Stimulated activated naive CD4-positive, alpha-beta T cell treated with Interleukin-2 at 50 U/mL for 16 hours (primary cell): Measurements from ENCODE around the gene HMGCL.
"Not testable (repeated sequence)": the region's sequence is repeated elsewhere in the genome, so short reads cannot be mapped to it uniquely, and the experiment has no call there.

Source experiments
- DNase-seq: peaks from one replicate; lab custom pipeline; 2025; lab: John Stamatoyannopoulos, UW

The HMGCL gene

DNA sequence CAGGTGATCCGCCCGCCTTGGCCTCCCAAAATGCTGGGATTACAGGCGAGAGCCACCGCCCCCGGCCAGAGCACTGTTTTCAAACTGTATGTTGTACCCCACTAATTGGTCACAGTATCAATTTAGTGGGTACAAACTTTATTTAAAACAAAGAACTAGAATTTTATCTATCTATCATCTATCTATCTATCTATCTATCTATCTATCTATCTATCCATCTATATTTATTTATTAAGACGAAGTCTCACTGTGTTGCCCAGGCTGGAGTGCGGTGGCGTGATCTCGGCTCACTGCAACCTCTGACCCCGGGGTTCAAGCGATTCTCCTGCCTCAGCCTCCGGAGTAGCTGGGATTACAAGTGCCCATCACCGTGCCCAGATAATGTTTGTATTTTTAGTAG lies 1.4 kb upstream of the HMGCL start:
- not testable (repeated sequence) for DNase-seq

DNA sequence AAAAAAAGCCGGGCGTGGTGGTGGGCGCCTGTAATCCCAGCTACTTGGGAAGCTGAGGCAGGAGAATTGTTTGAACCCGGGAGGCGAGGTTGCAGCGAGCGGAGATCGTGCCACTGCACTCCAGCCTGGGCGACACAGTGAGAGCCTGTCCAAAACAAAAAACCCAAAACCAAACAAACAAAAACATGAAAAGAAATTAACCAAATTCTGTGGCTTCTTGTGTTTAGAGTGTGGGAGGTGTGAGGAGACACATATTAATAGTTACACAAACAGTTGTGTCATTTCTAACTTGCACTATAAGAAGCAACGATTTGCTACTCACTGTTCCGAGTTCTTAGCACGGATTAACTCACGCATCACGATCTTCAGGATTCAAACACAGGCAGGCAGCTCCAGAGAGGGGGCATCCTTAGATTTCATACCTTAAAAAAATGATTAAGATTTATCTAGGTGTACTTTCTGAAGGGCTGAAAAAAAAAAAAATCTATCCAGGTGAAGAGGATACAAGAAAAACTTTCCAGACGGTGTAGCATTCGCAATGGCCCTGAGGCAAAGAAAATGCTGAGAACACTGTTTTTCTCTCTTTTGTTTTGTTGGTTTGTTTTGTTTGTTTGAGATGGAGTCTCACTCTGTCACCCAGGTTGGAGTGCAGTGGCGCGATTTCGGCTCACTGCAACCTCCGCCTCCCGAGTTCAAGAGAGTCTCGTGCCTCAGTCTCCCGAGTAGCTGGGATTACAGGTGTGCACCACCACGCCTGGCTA lies 713 bp upstream of the HMGCL start:
- DNase-seq, result peak; percentile 15

DNA sequence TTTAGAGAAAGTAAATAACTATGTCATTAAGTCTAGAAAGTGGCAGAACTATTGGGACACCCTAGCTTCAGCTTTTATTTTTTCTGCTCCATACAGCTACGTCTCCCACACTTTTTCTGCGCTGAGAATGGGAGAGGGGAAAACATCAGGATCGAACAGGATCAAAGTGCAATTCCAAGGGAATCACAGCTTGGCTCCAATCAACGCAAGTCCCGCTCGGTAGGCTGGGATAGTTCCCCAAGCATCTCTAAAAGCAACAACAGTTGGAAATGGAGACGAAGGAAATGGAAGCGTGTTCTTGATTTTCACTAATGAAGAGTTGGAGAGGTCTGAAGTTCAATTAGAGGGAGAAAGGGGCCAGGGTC lies 536 bp downstream of the HMGCL start:
- no peak for DNase-seq

DNA sequence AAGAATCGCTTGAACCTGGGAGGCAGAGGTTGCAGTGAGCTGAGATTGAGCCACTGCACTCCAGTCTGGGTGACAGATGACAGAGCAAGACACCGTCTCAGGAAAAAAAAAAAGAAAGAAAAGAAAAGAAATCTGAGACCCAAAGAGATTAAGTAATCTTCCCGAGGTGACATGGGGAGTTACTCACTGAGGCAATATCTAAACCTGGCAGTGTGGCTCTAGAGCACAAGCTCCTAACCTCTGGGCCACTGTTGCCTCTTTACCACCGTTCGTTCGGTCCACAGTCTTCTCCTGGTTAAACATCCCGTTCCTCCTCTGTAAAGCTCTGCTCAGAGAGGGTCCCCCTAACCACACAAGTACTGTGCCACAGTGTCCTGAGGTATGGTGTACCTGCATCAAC lies 1.5 kb downstream of the HMGCL start:
- no peak for DNase-seq

DNA sequence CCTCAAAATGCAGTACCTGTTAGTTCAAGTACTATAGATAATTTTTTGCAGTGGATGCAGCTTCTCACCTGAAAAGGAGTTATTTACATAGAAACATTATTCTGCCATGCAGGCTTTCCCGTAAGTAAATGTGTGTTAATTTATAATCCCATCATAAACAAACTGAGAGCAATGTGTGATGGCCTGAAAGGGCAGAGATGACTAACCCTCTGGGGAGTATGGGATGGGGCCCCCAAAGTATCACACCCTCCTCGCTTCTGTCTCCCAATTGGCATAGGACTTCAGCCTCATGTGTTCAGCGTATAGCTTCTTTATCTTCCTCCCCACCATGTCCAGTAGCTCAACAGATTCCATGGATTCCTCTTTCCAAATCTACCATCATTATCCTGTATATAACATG lies 7.6 kb downstream of the HMGCL start:
- DNase-seq, result no peak

DNA sequence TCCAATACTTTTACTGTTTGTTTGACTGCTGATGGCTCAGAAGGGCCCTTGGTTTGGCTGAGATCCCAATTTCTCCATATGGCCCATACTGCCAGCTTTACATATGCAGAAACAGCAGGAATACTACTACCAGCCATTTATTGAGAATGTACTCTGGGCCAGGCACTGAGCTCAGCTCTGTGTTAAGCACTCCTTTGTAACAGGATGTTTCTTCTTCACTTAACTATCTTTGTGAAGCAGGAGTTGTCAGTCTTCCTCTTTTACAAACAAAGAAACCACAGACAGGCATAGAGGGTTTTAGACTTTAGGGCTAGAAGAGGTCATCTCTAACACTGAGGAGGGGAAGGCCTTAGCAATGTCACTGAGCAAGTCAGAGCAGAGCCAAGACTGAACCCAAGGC lies 8.3 kb downstream of the HMGCL start:
- no peak for DNase-seq

DNA sequence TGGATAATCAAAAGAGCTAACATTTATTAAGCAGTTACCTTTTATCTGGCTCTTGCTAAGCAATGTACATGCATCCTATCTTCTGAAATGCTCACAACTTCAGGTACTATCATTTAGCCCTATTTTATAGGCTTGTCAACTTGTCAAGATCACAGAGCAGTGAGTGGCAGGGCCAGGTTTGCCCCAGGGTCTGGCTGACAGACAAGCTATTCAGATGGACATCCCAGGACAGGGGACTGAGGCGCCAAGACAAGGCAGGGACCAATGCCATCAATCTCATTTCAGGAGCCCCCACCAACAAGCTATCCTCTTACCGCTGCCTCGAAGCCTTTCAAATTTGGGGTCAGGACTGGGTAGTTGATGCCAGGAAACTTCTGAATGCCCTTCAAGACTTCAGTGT lies 8.9 kb downstream of the HMGCL start:
- DNase-seq, result no peak

DNA sequence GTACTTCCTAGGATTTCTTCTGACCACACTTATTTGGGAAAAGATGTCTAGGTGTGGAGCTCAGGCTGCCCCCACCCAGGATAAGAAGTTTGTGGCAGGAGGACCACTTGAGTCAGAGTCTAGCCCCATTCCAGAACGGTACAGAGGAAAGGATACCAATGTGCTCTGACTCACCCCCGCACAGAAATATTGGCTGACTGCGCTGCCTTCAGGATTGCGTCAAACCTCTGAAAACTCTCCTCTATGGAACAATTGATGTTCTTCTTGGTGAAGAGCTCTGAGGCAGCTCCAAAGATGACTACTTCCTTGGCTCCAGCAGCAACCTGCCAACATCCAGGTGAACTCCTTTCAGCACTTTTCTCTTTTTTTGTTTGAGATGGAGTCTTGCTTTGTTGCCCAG lies 11.2 kb downstream of the HMGCL start:
- no peak for DNase-seq

DNA sequence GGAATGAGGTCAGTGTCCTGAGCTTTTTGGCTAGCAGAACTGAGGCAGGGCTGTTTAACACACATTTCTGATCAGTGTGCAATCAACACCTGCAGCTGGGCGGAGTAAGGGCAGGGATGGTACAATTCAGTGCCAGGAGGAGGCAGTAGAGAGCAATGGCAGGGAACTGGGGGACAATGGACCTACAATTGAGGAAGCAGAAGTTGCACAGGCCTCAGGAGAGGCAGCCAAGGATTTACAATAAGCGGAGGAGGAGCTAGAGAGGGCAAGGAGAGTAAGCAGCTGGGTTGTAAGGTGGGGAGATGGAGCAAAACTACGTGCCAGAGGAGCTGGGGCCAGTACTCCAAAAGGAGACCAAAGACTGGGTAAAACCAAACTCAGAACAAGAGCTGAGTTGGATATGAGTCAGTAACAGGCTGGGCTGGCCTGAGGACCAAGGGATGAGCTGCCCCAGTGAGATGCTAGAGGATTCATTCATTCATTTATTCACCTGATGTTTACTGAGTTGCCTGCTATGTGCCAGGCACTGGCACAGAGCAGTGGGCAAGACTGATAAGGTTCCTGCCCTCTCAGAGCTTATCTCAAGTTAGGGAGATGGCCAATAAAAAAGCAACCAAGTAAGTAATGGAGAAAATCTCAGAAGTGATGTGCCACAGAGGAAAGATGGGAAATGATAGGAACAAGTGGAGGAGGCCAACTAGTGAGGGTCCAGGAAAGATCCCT lies 14.2 kb downstream of the HMGCL start:
- DNase-seq, result peak; percentile 45

DNA sequence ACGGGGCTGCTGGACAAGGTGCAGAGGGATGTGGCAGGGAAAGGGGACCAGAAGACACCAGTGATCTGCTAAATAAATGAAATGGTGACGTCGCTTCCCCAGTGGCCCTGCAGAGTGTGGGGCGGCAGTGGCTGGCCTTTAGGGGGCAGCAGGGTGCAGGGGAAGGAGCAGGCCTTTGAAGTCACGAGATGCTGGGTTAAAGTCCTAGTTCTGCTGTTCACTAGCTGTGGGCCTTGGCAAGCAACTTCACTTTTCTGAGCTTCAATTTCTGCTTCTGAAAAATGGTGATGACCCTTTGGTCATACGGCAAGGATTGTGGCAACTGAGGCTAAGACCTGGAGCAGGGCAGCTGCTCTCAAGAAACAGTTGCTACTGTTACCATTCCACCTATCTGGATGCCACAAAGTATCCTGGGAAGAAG lies 15.5 kb downstream of the HMGCL start:
- DNase-seq, result peak; percentile 78

DNA sequence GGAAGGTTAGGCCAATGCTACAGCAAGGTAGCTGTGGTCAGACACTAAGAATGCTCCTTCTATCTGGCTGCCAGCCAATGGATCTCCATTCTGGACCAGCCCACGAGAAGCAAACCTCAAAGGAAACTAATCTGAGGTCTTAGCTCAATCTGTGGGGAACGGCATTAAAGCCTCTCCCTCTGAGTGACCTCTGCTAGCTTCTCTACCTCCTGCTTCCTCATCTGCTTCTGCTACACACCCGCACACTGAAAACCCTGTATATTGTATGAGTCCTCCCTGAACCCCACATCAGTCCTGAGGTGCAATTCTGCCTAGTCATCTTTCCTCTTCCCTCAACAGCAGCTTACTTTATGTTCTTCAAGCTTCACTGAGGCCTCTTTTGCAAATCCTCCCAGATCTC lies 17.8 kb downstream of the HMGCL start:
- DNase-seq, result no peak

DNA sequence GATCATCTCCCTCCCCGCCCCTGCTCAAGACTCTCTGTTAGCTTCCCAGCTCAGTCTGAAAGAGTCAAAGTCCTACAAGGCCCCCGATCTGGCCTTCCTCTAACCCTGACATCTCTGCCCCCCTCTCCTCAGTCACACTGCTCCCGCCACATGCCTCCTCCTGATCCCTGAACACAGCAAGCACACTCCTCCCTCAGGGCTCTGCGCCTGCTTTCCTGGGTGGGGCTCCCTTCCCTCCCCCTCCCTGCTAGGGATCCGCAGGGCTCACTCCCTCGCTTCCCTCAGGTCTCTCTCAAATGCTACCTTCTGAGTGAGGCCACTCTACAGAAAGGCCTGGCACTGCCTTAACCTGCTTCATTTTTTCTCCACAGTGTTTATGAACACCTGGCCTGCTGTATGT lies 18.9 kb downstream of the HMGCL start:
- DNase-seq, result no peak

DNA sequence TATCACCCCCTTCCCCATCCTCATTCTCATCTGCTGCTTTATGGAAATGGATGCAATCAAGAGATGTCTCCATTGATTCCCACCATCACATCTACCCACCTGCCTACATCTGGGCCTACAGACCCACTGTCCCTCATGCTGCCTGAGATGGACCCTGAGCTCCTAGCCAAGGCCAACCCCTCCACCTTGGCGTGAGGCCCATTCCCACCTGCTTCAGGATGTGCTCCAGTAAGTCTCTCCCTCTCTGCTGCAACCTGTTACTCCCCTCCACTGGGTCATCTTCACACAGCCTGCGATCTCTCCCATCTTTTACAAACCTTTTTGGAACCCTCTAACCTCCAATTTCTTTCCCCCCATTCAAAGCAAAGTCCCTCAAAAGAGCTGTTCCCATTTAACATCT lies 20.2 kb downstream of the HMGCL start:
- no peak for DNase-seq

DNA sequence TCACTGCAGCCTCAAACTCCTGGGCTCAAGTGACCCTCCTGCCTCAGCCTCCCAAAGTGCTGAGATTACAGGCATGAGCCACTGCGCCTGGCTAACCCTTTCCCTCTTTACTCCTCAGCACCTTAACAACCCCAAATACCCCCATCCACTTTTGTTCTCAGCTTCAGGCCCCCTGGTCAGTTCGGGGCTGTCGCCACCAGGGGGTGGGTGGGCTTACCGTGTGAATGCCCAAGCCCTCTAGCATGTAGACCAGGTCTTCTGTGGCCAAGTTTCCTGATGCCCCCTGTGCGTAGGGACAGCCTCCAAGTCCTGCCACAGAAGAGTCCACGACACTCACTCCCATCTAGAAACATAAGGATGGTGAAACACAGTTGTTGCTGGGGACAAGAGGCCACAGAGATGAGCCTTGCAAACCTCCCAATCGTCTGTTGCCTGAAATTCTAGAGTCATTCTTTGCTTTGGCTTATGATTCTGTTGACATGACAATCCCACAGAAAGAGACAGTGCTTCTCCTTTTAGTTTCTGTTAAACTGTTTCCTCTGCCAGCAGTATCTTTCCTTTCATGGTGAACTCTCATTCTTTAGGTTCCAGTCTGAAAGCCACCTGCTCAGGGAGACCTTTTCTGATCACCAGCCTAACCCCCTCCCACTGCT lies 20.9 kb downstream of the HMGCL start:
- no peak for DNase-seq

DNA sequence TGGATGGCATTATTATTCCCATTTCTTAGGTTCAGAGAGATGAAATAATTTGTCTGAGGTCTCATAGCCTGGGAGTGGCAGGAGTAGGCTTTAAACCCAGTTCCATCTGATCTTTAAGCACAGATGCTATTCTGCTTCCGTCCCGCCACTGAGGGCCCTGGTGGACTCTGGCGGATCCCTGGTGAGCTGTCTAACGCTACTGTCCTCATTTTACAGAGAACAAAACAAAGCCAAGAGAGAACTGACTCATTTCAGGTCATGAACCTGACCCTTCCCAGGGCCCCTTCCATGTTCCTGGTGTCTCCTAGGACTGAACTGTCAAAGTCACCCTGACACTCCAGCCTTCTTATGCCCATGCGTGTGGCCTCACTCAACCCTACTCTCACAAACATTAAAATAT lies 21.6 kb downstream of the HMGCL start:
- DNase-seq, result no peak

DNA sequence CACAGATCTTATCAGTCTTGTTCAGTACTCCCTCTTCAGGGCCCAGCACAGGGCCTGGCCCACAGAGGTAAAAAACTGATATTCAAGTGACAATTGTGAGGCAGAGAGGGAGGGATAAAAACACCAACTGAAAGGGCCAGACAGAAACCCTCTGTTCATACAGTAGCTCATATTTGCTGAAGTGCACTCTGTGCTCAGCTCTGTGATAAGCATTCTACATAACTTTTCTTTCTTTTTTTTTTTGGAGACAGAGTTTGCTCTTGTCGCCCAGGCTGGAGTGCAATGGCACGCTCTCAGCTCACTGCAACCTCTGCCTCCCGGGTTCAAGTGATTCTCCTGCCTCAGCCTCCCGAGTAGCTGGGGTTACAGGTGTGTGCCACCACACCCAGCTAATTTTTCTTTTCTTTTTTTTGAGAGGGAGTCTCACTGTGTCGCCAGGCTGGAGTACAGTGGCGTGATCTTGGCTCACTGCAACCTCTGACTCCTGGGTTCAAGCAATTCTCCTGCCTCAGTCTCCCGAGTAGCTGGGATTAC lies 22.4 kb downstream of the HMGCL start:
- DNase-seq, result not testable (repeated sequence)

DNA sequence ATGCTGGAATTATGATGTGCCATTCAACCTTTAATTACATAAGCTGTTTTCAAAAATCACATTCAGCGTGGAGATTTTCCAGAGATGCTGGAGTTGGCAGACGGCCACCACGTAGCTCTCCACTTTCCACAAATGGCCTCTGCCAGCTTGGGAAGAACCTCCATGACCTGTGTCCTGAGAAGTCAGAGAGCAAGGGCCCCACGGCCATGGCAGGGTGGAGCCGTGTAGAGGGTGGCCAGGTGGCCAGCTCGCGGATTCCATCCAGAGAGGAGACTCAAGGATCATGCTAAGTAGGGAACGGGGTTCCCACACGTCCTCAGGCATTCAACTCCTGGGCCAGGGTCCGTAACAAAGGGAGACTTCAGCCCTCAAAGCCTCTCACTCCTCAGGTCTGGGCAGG lies 23.4 kb downstream of the HMGCL start:
- DNase-seq, result no peak

DNA sequence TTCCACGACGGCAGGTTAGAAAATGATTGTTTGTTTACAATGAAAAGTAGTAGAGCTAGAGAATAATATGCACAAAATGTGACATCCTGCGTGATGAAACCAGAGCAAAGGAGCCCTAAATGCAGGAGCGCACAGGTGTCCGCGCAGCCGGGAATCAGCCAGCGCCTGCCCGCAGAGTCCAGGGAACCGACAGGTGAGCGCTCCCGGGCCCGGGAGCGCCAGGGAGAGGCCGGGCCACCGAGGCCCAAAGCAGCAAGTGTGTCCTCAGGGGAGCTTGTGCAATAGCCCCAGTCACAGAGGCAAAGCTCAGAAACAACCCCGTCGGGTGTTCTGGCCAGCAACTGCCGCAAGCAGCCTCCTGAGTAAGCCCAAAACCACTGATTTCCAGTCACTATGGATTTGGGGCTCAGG lies 23.9 kb downstream of the HMGCL start:
- DNase-seq, result no peak

DNA sequence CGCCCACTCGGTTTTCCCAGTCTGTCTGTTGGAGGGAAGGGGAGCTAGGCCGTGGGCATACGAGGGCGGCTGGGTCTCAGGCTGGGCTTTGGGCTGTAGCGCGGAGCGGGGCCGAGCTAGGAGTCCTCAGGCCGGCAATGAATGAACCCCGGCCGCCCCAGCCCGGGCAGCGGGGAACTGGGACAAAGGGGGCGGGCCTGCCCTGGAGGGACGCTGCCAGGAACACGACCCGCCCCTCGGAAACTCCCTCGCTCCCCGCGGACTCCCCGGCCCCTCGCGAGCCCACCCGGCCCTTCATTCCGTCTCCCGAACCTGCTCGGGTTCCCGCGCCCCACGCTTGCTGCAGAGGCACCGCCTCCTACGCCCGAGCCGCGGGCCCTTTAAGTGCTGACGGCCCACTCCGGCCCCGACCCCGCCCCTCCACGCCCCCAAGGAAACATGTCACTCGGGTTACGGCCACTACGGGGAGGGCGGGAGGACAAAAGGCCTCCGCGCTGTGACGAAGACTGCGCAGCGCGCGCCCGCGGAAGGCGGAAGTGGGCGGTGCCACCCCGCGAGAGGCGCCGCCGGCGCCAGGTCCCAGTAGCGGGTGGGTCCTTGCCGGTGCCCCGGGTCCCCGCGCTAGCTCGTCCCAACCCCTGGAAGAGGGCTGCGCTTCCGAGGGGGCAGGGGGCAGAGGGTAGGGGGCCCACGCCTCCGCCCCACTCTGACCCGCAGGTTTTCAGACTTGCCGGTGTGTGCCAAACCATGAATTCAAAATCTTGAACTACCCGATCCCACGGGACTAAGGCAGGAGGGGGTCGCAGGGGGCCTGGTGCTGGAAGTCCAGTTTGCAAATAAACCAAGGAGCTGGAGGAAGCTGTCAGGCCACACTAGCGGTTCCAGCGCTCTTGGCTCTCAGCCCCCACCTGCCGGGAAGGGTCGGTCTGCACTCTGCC lies 24.6 kb downstream of the HMGCL start, which contains the start of gene GALE:
Gene GALE, minus strand, starts transcription at position 355 of the 938 bp plus-strand sequence. CDS start 1,747 bp downstream, outside the sequence.
- peak; percentile 97 for DNase-seq

DNA sequence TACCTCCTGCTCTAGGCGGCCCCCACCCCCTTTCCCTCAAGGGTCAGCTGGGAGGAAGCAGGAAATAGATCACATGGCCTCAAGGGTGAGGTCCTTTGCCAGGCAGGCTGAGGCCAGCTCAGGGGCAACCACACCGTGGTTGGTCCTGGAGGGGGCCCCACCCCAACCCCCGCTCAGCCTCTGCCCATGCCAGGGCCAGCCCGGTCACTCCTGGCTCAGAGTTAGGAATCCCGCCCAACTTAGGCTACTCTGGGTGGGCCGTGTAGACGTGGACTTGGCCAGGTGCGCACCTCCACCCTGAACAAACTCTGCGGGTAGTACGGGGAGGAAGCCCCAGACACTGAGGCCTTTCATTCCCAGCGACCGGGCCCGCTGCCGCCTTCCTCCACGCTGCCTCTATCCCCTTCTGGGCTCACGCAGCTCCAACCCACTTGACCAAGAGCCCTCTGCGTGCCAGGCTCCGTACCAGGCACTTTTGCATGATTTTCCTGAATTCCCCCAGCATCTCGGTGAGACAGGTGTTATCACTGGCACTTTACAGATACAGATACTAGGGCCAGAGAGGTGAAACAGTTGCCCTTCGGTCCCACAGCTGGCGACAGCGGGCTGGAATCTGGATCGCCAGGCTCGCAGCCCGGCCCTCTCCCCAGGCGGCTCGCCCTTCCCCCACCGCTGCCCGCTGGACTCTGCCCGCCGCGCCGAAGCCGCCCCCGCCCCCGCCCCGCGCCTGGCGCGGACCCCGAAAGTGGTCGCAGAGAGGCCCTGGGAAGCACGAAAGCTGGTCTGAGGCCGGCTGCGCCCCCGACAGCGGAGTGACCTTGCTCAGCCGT lies 25.4 kb downstream of the HMGCL start:
- no peak for DNase-seq

DNA sequence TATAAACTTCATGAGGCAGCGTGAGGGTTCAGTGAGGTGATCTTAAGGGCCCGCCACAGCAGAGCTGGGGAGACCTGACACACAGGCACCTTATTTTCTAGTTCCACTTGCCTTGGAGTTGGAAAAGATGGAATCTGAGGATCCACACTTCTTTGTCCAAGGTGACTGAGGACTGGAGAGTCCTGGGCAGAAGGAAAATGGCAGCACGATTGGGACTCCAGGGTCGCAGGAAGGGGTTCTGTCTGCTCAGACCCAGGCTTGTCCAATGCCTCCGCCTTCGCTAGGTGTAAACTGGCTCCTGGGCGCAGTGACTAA lies 26.0 kb downstream of the HMGCL start:
- no peak for DNase-seq
